Esophagus squamous epithelium (tissue), 4 donors: ENCODE measurements around the gene TICRR.

Experiments used
- POLR2A ChIP-seq, 4 donors: fragments of 450-650 bp; IDR thresholded peaks; one replicate each; pipeline ENCODE4 v1.6.1; 2017; ENCODE audit warnings: antibody characterized with exemption in 4 of 4, mild to moderate bottlenecking in 4 of 4, moderate library complexity in 3 of 4
- TF ChIP-seq, protein P1 (sequence below), 6 experiments: fragments of 450-650 bp in 4 of 6; fragments of 200-600 bp in 2 of 6; sonication (generic) in 2 of 6; IDR thresholded peaks; one replicate each; pipeline ENCODE4 v1.5.1; 2016 to 2019; ENCODE audit warnings: antibody characterized with exemption in 6 of 6, mild to moderate bottlenecking in 4 of 6, moderate library complexity in 4 of 6

DNA sequence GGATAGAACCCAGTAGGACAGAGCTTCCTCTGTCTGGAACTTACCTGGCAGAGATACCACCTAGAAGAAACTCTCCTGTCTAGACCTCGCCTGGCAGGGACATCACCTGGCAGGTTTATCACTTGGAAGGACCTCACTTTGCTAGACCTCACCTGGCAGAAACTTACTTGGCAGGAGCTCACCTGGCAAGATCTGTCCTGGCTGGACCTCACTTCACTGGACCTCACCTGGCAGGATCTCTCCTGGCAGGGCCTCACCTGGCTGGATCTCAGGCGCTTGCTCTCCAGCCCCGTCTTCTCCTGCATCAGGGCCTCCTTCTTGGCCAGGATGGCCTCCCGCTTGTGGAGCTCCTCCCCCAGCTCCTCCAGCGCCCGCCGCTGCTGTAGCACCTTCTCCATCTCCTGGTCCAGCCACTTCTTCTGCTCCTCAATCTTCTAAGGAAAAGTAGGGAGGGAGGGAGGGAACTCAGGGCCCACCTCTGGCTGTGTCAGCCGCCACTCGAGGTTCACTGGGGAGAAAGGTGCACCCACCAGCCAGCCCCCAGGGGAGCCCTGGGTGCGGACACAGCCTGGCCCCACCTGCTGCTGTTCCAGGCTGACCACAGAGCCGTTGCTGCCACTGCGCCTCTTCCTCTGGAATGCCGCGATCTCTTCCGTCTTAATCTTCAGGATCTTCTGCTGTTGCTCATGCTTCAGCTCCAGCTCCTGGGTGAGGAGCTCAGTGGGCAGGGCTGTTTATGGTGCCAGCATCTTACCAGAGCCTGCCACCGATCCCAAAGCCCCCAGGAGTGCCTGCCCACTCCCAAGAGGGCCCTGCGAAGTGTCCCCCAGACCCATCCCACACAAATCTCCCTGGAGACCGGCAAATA, 57.5 kb downstream of the TICRR start:
- TF ChIP-seq, protein P1, sequence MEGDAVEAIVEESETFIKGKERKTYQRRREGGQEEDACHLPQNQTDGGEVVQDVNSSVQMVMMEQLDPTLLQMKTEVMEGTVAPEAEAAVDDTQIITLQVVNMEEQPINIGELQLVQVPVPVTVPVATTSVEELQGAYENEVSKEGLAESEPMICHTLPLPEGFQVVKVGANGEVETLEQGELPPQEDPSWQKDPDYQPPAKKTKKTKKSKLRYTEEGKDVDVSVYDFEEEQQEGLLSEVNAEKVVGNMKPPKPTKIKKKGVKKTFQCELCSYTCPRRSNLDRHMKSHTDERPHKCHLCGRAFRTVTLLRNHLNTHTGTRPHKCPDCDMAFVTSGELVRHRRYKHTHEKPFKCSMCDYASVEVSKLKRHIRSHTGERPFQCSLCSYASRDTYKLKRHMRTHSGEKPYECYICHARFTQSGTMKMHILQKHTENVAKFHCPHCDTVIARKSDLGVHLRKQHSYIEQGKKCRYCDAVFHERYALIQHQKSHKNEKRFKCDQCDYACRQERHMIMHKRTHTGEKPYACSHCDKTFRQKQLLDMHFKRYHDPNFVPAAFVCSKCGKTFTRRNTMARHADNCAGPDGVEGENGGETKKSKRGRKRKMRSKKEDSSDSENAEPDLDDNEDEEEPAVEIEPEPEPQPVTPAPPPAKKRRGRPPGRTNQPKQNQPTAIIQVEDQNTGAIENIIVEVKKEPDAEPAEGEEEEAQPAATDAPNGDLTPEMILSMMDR (IDR thresholded peaks at IDR 0.05): no peak
- no peak for TF ChIP-seq POLR2A (IDR thresholded peaks at IDR 0.05)
